GM21360 (cell line): Measurements from ENCODE around the gene SECISBP2L.
A peak's percentile ranks its signal among the peaks of the same experiment; 100 is the strongest.
"Not testable (repeated sequence)": the region's sequence is repeated elsewhere in the genome, so short reads cannot be mapped to it uniquely, and the experiment has no call there.

Experiments
- ATAC-seq: cut with Tn5 transposase; IDR thresholded peaks from one replicate; pipeline ENCODE4 v1.9.1; 2021; ENCODE audit warnings: mild to moderate bottlenecking, moderate library complexity; ENCODE audit not compliant: unreplicated experiment

The SECISBP2L gene

GRCh38 chr15:49046220-49047102, at the start of gene SECISBP2L:
Gene SECISBP2L, minus strand, starts transcription at chr15:49046446. Its CDS starts 147 bp downstream, at chr15:49046299.
- peak; percentile 94 for ATAC-seq

- no peak for ATAC-seq
Observed at GRCh38 chr15:49094923-49095322, 48.7 kb upstream of the SECISBP2L start.

- no peak for ATAC-seq
Observed at GRCh38 chr15:49093252-49094105, 47.2 kb upstream of the SECISBP2L start.

- ATAC-seq = no peak
Observed at GRCh38 chr15:49088996-49089395, 42.8 kb upstream of the SECISBP2L start.

- ATAC-seq = no peak
Observed at GRCh38 chr15:49085696-49086459, 39.6 kb upstream of the SECISBP2L start.

- ATAC-seq = no peak
Observed at GRCh38 chr15:49084285-49084570, 38.0 kb upstream of the SECISBP2L start.

GRCh38 chr15:49083401-49084284, 37.4 kb upstream of the SECISBP2L start:
- ATAC-seq = no peak

- ATAC-seq = no peak
Observed at GRCh38 chr15:49082960-49083359, 36.7 kb upstream of the SECISBP2L start.

- ATAC-seq = no peak
Observed at GRCh38 chr15:49079340-49080039, 33.2 kb upstream of the SECISBP2L start.

- ATAC-seq = no peak
Observed at GRCh38 chr15:49075881-49076280, 29.6 kb upstream of the SECISBP2L start.

- not testable (repeated sequence) for ATAC-seq
Observed at GRCh38 chr15:49074589-49075287, 28.5 kb upstream of the SECISBP2L start.

- no peak for ATAC-seq
Observed at GRCh38 chr15:49066372-49066771, 20.1 kb upstream of the SECISBP2L start.

GRCh38 chr15:49064884-49065283, 18.6 kb upstream of the SECISBP2L start:
- ATAC-seq = no peak

- no peak for ATAC-seq
Observed at GRCh38 chr15:49064281-49064653, 18.0 kb upstream of the SECISBP2L start.

GRCh38 chr15:49063402-49064280, 17.4 kb upstream of the SECISBP2L start:
- no peak for ATAC-seq

- ATAC-seq = no peak
Observed at GRCh38 chr15:49062900-49063299, 16.7 kb upstream of the SECISBP2L start.

- ATAC-seq = no peak
Observed at GRCh38 chr15:49060710-49061495, 14.7 kb upstream of the SECISBP2L start.
